Measurements from ENCODE around the gene CALML3. TPM values are rescaled to one million over a fixed set of nuclear protein-coding genes. Genes with fewer than 3 reads are reported as not detected.

CALML3 gene
- total and polyA plus RNA-seq, 9 donors: 0.02 to 1.5 TPM; not detected in 7

GRCh38 chr10:5552376-5553321 lies 27.9 kb downstream of the CALML3 start:
- peaks cover 21% of the 10 kb centered on the region for H3K4me1 ChIP-seq (ENCODE audit: insufficient read depth)
- no peak overlapping the region for H3K27ac ChIP-seq
- H3K9me3 ChIP-seq: no peaks in the 10 kb centered on the region
- H3K27me3 ChIP-seq: no peaks in the 10 kb centered on the region
- 87 to 94% (median 91%) methylated on average over 23 of the region's 23 CpGs for WGBS, 3 donors
- H3K36me3 ChIP-seq: no peaks in the 10 kb centered on the region
- H3K4me3 ChIP-seq: no peak overlapping the region
- peak in 2 of 5 donors; percentile 18 to 30 for DNase-seq
- no peak for TF ChIP-seq POLR2A (IDR thresholded peaks at IDR 0.05)
- intact Hi-C loops (cut with DNase I): no loop called here

GRCh38 chr10:5553400-5554170 lies 28.8 kb downstream of the CALML3 start:
- intact Hi-C loops (cut with DNase I): no loop called here
- peaks cover 19% of the 10 kb centered on the region for H3K4me1 ChIP-seq (ENCODE audit: insufficient read depth)
- peak in 2 of 5 donors; percentile 31 to 43 for DNase-seq
- H3K4me3 ChIP-seq: no peak overlapping the region
- TF ChIP-seq CTCF (IDR thresholded peaks at IDR 0.05) (no peak), EP300 (IDR thresholded peaks at IDR 0.05) (no peak), POLR2A (IDR thresholded peaks at IDR 0.05) (no peak)
- H3K9me3 ChIP-seq: no peaks in the 10 kb centered on the region
- H3K27ac ChIP-seq: no peak overlapping the region
- H3K36me3 ChIP-seq: no peaks in the 10 kb centered on the region
- no peaks in the 10 kb centered on the region for H3K27me3 ChIP-seq
- 69 to 75% (median 71%) methylated on average over 17 of the region's 17 CpGs for WGBS, 3 donors

- Histone ChIP-seq H3K27ac (no peak overlapping the region), H3K4me3 (no peak overlapping the region), H3K27me3 (no peaks in the 10 kb centered on the region), H3K9me3 (no peaks in the 10 kb centered on the region), H3K36me3 (no peaks in the 10 kb centered on the region), H3K4me1 (ENCODE audit: insufficient read depth) (peaks cover 18% of the 10 kb centered on the region)
- intact Hi-C loops (cut with DNase I): no loop called here
- TF ChIP-seq CTCF (IDR thresholded peaks at IDR 0.05) (no peak), EP300 (IDR thresholded peaks at IDR 0.05) (no peak), POLR2A (IDR thresholded peaks at IDR 0.05) (no peak)
- 32 to 55% (median 38%) methylated on average over 19 of the region's 19 CpGs for WGBS, 3 donors
- DNase-seq: peak in 3 of 5 donors; percentile 58 to 78 (median 69)
Observed at GRCh38 chr10:5555021-5555510, 30.3 kb downstream of the CALML3 start.

- DNase-seq: peak in 1 of 5 donors; percentile 15
- no peak overlapping the region for H3K4me3 ChIP-seq
- no peaks in the 10 kb centered on the region for H3K9me3 ChIP-seq
- WGBS, 3 donors: 87 to 93% (median 93%) methylated on average over 5 of the region's 5 CpGs
- intact Hi-C loops (cut with DNase I): no loop called here
- H3K36me3 ChIP-seq: no peaks in the 10 kb centered on the region
- H3K4me1 ChIP-seq (ENCODE audit: insufficient read depth): peaks cover 18% of the 10 kb centered on the region
- H3K27ac ChIP-seq: no peak overlapping the region
- no peaks in the 10 kb centered on the region for H3K27me3 ChIP-seq
- TF ChIP-seq CTCF (IDR thresholded peaks at IDR 0.05): no peak
- no peak for TF ChIP-seq POLR2A (IDR thresholded peaks at IDR 0.05)
- TF ChIP-seq EP300 (IDR thresholded peaks at IDR 0.05): no peak
Observed at GRCh38 chr10:5555881-5556280, 31.1 kb downstream of the CALML3 start.
